Measurements from ENCODE around the gene HIVEP3.

The HIVEP3 gene

DNA sequence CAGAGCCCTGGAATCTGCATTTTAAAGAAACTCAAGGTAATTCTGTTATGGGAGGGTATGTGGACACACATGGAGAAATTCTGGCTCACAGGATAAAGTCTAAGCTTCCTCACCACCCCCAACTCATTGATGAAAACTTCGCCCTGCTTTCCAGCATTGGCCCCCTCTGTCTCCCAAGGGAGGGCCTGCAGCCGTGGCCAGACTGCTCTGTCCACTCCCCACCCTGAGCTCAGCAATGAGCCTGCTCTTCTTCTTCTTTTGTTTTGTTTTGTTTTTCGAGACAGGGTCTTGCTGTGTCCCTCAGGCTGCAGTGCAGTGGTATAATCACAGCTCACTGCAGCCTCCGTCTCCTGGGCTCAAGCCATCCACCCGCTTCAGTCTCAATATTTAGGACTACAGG lies 297.5 kb downstream of the HIVEP3 start:
- no peak for DNase-seq

GRCh38 chr1:41620365-41621169 lies 298.2 kb downstream of the HIVEP3 start:
- DNase-seq: no peak

- no peak for DNase-seq
These were observed 299.0 kb downstream of the HIVEP3 start for GRCh38 chr1:41619511-41620364.

DNA sequence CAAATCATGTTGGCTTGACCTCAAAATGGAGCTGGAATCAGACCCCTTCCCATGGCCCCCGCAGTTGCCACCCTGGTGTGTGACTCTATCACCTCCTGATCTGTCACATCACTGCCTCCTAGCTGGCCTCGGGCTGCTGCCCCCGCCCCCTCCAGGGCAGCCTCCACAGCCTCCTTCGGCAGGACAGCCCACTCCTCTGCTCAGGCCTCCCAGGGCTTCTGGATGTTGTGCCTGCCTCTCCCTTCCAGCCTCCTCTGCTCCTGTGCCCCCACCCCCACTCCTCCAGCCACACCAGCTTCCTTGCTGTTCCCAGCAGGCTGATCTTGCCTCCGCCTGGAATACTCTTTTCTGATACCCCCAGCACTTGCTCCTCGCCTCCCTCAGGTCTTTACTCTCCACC lies 299.9 kb downstream of the HIVEP3 start:
- DNase-seq: no peak

DNA sequence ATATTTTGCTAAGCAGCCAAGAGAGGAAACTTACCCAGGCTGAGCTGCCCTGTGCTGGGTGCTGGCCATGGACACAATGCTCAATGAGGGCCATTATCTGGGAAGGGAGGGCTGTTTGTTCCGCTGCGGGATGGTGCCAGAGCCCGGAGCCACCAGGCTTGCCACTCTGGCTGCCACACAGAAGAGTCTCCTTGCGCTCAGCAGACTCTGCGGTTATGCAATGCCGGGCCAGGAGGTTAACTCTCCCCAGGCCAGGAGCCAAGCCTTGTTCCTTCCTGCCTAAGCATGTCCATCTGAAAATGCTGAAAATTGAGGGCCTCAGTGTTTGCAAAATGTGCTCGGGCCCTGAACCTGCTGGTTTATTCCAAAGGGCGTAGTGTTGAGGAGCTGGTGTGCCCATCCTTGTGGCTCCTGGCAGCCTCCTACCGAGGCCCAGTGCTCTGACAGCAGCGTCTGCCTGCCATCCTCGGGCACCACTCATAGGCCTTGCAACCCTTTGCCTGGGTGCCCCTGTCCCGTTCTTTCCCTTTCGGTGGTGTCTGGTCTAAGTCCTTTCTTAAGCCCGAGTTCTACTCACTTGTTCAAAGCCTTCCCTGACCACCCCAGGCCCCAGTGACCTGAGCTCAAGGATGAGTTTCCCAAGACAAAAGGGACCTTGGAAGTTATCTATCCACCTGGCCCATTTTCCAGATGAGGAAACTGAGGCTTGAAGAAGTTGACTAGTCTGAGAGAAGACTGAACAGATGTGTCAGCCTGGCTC lies 300.5 kb downstream of the HIVEP3 start:
- DNase-seq: no peak

DNA sequence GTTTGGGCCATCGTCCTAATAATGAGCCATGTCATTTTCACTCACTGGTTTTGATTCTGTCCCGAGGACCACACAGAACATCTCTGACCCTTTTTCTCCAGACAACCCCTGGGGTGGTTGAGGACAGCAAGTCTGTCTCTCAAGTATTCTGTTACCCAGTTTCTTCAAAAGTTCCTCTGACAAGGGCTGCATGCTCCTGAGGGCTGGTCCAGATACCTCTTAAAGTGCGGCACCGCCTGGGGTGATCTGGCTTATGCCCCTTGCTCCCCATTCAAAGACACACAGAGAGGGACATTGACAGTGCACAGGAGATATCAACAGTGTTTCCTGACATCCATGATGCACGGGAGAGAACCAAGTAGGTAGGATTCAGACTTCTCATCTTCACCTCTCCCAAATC lies 301.4 kb downstream of the HIVEP3 start:
- DNase-seq: no peak

DNA sequence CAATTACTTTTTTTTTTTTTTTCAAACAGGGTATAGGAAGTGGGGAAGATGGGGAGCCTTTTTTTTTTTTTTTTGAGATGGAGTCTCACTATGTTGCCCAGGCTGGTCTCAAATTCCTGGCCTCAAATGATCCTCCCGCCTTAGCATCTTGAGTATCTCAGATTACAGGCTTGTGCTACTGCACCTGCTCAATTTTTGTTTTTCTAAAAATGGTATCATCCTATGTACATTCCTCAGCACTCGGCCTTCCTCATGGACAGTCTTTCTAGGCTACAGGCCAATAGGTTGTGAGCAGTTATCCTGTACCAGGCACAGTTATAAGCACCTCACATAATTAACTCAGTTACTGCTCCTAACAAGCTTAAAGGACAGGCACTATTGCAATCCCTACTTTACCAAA lies 302.2 kb downstream of the HIVEP3 start:
- DNase-seq: no peak

DNA sequence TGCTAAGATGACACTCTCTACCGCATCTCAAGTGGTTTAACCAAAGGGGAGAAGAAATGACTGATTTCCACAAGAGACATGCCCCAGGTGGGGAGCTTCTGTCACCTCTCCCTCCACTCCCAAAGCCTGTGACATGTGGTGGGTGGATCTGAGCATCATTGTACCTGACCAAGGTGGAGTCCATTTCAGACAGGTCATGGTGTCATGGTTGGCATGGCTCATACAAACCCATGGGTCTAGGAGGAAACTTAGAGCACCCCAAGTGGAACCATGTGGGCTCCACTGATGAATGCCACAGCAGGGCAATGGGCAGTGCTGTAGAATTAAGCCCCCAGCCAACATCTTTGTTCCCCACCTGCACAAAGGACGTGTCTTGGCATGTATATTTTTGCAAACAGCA lies 302.7 kb downstream of the HIVEP3 start:
- DNase-seq: no peak

GRCh38 chr1:41615316-41615715 lies 303.4 kb downstream of the HIVEP3 start:
- no peak for DNase-seq

GRCh38 chr1:41614818-41615217 lies 303.9 kb downstream of the HIVEP3 start:
- DNase-seq: no peak

- DNase-seq: peak; percentile 60
These were observed 304.8 kb downstream of the HIVEP3 start for GRCh38 chr1:41613689-41614574.

DNA sequence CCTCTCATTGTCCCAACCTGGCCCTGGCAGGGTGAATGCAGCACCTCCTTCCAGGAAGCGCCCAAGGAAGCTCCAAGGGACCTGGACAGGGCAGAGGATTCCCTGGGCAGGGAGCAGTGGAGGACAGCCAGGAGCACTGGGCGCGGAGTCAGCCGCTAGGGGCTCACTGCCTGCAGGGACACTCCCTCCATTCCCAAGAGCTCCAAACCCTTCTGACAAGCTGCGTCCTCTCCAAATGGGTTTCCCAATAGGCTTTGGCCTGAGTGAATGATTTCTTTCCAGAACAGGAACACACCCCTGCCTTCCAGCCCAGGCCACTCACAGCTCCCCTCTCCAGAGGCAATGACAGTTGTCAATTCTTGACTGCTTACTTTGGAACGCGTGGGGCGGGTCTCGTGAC lies 305.8 kb downstream of the HIVEP3 start:
- DNase-seq: no peak

- DNase-seq: no peak
These were observed 306.7 kb downstream of the HIVEP3 start for GRCh38 chr1:41611932-41612450.

DNA sequence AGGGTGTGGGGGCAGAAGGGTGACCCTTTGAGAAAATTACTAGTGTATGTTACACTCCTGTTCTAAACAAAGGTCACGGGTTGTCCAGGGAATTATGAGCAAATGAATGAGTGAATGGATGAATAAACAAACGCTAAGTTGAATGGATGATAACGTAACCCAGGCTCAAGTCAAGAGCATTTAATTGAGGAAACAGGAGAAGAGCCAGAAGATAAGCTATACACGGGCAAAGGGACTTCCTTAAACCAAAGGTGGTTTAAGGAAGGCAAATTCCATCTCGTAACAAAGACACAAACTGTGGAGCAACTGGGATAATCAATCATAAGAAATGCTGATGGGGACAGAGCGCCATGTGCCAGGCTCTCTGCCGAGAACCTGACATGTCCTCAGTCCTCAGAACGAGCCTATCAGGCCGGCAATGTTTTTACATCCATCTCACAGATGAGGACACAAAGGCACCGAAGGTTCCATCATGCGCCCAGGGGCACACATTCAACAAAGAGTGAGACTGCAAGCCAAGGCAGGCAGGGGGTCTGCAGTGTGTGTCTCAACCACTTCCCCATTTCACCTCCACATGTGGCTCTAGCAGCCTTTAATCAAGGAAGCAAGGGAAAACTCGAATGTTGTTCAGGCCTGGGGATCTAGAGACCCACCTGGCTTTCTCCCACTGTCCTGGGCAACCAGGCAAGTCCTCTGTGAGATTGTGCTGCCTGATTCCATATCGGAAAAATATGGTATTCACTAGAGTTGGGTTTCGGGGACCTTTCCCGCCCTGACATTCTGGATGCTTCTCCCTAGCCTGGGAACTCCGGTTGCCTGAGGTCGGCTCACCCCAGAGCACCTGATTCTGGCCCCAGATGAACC lies 307.4 kb downstream of the HIVEP3 start:
- DNase-seq: no peak

GRCh38 chr1:41610361-41610760 lies 308.4 kb downstream of the HIVEP3 start:
- no peak for DNase-seq

DNA sequence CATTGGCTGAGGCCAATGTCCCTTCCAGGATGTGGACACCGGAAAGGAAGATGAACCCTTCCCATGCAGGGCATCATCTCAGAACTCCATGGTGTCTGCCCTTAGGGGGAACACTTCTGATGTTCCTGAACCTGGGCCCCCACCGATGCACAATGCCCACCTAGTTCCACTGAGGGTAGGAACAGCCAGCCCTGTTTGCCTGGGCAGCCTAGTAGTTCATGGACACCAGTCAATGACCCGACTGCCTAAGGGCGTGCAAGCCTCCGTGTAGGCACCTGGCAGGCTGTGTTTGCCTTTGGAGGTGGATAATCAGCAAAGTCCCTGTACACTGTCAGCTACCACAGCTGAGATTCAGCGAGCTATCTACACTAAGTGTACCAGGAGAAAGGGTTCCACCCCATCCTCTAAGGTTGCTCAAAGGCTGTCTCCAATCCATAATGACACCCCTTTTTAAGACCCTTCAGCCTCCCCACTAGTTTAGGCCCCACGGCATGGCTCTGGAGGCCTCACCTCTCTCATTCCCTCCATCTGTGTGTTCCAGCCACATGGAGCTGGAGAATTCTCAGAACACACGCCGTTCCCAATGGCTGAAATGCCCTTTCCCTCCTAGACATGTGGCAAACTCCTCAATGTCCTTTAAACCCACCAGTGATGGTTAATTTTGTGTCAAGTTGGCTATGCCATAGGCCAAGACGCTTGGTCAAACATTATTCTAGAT lies 309.4 kb downstream of the HIVEP3 start:
- no peak for DNase-seq

DNA sequence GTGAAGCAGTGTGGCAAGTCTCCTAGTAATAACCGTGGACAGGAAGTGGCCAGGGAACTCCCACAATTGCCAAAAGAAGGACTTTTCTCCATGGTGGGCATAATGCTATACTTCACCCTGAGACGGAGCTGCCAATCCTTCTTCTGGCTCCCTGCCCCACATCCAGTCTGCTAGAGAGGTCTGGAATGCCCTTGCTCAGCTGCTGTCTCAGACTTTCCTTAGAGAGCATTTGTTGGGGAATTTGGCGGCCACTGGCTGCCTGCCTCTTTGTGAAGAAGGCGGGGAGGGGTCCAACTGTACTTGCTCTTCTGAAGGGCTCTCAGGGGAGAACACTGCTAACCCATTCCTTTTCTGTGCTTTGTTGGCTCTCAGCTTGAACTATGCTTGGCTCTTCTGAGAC lies 310.5 kb downstream of the HIVEP3 start:
- DNase-seq: peak; percentile 52

GRCh38 chr1:41607808-41608207 lies 310.9 kb downstream of the HIVEP3 start:
- no peak for DNase-seq

- DNase-seq: no peak
These were observed 318.8 kb downstream of the HIVEP3 start for GRCh38 chr1:41599912-41600311.

GRCh38 chr1:41598325-41598724 lies 320.4 kb downstream of the HIVEP3 start:
- no peak for DNase-seq
